ENCODE results near the gene FKBP8.

DNA sequence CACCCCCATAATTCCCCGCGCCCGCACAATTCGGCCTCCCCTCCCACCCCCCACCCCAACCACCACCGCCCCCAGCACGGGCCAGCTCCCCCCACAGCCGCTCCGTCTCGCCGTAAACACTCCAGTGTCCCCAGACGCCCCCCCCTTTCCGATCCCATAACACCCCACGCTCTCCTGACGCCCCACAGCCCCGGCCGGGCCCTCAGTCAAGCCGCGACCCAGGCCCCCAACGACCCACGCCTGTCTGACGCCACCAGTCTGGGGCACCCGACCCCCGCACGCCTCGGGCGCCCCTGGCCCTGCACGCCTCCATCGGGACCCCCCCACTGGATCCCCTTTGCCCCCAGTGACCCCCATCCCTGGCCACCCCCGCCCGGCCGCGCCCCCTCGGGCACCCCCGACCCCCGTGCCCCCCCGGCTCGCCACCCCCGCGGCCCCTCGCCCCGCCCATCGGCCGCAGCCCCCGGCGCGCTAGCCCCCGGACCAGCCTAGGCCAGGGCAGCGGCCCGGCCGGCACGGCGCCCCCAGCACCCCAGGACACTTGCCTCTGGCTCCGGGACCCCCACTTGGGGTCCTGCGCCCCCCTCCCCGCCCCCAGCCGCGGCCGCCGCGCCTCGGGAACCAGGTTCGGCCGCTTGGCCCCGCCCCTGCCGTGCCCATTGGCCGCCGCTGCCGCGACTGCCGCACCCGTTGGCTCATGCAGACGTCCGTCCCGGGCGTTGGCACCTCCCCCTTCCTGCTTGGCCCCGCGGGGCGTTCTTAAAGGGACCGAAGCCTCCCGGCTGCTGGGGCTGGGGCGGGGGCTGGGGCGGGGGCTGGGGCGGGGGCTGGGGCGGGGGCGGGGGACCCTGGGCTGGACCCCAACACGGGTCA lies at the start of gene FKBP8:
- TF ChIP-seq, protein P1, sequence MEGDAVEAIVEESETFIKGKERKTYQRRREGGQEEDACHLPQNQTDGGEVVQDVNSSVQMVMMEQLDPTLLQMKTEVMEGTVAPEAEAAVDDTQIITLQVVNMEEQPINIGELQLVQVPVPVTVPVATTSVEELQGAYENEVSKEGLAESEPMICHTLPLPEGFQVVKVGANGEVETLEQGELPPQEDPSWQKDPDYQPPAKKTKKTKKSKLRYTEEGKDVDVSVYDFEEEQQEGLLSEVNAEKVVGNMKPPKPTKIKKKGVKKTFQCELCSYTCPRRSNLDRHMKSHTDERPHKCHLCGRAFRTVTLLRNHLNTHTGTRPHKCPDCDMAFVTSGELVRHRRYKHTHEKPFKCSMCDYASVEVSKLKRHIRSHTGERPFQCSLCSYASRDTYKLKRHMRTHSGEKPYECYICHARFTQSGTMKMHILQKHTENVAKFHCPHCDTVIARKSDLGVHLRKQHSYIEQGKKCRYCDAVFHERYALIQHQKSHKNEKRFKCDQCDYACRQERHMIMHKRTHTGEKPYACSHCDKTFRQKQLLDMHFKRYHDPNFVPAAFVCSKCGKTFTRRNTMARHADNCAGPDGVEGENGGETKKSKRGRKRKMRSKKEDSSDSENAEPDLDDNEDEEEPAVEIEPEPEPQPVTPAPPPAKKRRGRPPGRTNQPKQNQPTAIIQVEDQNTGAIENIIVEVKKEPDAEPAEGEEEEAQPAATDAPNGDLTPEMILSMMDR (IDR thresholded peaks at IDR 0.05; ENCODE audit: low read depth, low read length), result no peak
- TF ChIP-seq, protein P2, sequence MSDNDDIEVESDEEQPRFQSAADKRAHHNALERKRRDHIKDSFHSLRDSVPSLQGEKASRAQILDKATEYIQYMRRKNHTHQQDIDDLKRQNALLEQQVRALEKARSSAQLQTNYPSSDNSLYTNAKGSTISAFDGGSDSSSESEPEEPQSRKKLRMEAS (IDR thresholded peaks at IDR 0.05; ENCODE audit: low read depth, low read length), result no peak
- no peak for TF ChIP-seq POLR2A (IDR thresholded peaks at IDR 0.05; ENCODE audit: extremely low read depth, insufficient read length)
